Skeletal muscle satellite cell (primary cell): Measurements from ENCODE around the gene SUN1. TPM values are rescaled to one million over a fixed set of nuclear protein-coding genes. Genes with fewer than 3 reads are reported as not detected.

Experiments
- H3K27me3 ChIP-seq: 2 replicates; pipeline ENCODE4 v1.7.0; 2013; ENCODE audit warnings: low read length; ENCODE audit not compliant: control insufficient read depth, insufficient read depth
- H3K36me3 ChIP-seq: 2 replicates; pipeline ENCODE4 v1.7.0; 2013; ENCODE audit warnings: mild to moderate bottlenecking, control low read depth, low read length; ENCODE audit not compliant: insufficient read depth
- H3K4me1 ChIP-seq: 2 replicates; pipeline ENCODE4 v1.7.0; 2013; ENCODE audit warnings: low read length; ENCODE audit not compliant: control insufficient read depth, insufficient read depth
- H3K4me2 ChIP-seq: 2 replicates; pipeline ENCODE4 v1.7.0; 2013; ENCODE audit warnings: mild to moderate bottlenecking, low read length
- H3K4me3 ChIP-seq: 2 replicates; pipeline ENCODE4 v1.7.0; 2013; ENCODE audit warnings: low read length
- H3K9ac ChIP-seq: 2 replicates; pipeline ENCODE4 v1.7.0; 2013; ENCODE audit warnings: mild to moderate bottlenecking, low read depth, low read length, moderate library complexity
- H3K9me3 ChIP-seq: replicated peaks from 2 replicates; pipeline ENCODE4 v1.7.0; 2013; ENCODE audit warnings: mild to moderate bottlenecking, control low read depth, low read length
- total RNA-seq: library from RNA; depleted of rRNA; stranded (reverse); fragments of >200 nt; gene quantifications from 2 replicates; pipeline ENCODE4 v1.2.3, GENCODE V29; 2012; rRNA removed

SUN1 gene
- 91.3 and 91.5 TPM in 2 replicates for total RNA-seq

- Histone ChIP-seq H3K4me3 (peak within 1 kb of the TSS; percentile 53), H3K4me2 (peak within 1 kb of the TSS; percentile 78), H3K27me3 (no peaks in the 10 kb centered on the region), H3K36me3 (peaks cover 16% of the 10 kb centered on the region), H3K4me1 (peaks cover 36% of the 10 kb centered on the region), H3K9ac (peak within 1 kb of the TSS; percentile 85), H3K9me3 (no peaks in the 10 kb centered on the region)
Observed at GRCh38 chr7:832167-832967, at the start of gene SUN1. Gene SUN1 (plus strand): TSS chr7:832476. CDS start chr7:832525, 49 bp downstream.

- H3K4me2 ChIP-seq = no peak overlapping the region
- peaks cover 10% of the 10 kb centered on the region for H3K4me1 ChIP-seq
- H3K9me3 ChIP-seq = no peaks in the 10 kb centered on the region
- no peak overlapping the region for H3K4me3 ChIP-seq
- H3K27me3 ChIP-seq = no peaks in the 10 kb centered on the region
- no peak overlapping the region for H3K9ac ChIP-seq
- peaks cover 50% of the 10 kb centered on the region for H3K36me3 ChIP-seq
Observed at GRCh38 chr7:782718-783449, 49.4 kb upstream of the SUN1 start.

DNA sequence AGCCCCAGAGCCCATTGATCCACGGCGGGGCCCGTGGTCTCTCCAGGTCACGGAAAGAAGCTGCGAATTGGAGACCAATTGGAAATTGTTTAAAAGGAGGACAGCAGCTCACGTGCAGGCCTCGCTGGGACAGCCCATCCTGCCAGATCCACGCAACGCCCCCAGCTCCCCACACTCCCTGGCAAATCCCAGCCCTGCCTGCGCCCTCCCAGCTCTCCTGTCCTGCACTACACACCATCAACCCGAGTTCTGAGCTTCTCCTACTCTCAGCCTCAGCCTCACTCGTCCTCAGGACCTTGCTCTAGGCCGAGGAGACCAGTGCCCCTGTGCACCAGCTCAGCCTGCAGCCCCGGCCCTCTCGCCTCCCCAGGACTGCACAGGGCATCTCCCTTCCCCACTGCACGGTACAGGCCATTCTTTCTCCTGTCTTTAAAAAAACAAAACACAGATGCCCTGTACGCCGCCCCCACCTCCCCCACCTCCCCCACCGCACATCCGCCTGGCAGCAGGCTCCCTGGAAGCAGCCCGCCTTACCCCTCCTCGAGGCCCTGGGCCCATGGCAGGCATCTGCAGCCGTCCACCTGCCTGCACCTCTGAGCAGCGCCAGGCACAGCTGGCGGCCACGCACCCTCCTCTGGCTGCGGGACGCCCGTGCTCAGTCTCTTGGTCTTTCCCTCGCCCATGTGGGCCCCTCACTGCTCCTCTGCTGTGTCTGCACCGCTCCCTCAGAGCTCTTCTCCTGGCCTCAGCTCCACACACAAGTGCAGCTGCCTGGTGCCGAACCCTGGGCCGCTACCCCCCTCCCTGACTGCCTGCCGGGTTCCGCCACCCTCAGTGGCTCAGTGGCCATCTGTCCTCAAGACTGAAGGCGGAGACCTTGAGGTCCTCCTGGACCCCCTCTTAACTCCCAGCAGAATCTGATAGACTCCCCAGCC is 48.5 kb upstream of the SUN1 start:
- peaks cover 49% of the 10 kb centered on the region for H3K36me3 ChIP-seq
- peaks cover 8% of the 10 kb centered on the region for H3K4me1 ChIP-seq
- H3K4me3 ChIP-seq = no peak overlapping the region
- no peaks in the 10 kb centered on the region for H3K9me3 ChIP-seq
- no peak overlapping the region for H3K9ac ChIP-seq
- H3K27me3 ChIP-seq = no peaks in the 10 kb centered on the region
- no peak overlapping the region for H3K4me2 ChIP-seq

- H3K27me3 ChIP-seq = no peaks in the 10 kb centered on the region
- no peak overlapping the region for H3K4me3 ChIP-seq
- no peaks in the 10 kb centered on the region for H3K4me1 ChIP-seq
- H3K4me2 ChIP-seq = no peak overlapping the region
- peaks cover 43% of the 10 kb centered on the region for H3K36me3 ChIP-seq
- H3K9ac ChIP-seq = no peak overlapping the region
- no peaks in the 10 kb centered on the region for H3K9me3 ChIP-seq
Observed at GRCh38 chr7:784971-785370, 47.3 kb upstream of the SUN1 start.

- Histone ChIP-seq H3K36me3 (peaks cover 39% of the 10 kb centered on the region), H3K9me3 (no peaks in the 10 kb centered on the region), H3K4me3 (no peak overlapping the region), H3K9ac (no peak overlapping the region), H3K27me3 (no peaks in the 10 kb centered on the region), H3K4me1 (no peaks in the 10 kb centered on the region), H3K4me2 (no peak overlapping the region)
Observed at GRCh38 chr7:785416-785815, 46.9 kb upstream of the SUN1 start.

GRCh38 chr7:786472-787255 is 45.6 kb upstream of the SUN1 start:
- Histone ChIP-seq H3K27me3 (no peaks in the 10 kb centered on the region), H3K9me3 (no peaks in the 10 kb centered on the region), H3K4me3 (no peak overlapping the region), H3K36me3 (peaks cover 33% of the 10 kb centered on the region), H3K4me2 (no peak overlapping the region), H3K9ac (no peak overlapping the region), H3K4me1 (no peaks in the 10 kb centered on the region)

GRCh38 chr7:787332-788240 is 44.7 kb upstream of the SUN1 start:
- peaks cover 26% of the 10 kb centered on the region for H3K36me3 ChIP-seq
- H3K4me2 ChIP-seq = no peak overlapping the region
- H3K9me3 ChIP-seq = no peaks in the 10 kb centered on the region
- no peak overlapping the region for H3K4me3 ChIP-seq
- H3K4me1 ChIP-seq = no peaks in the 10 kb centered on the region
- H3K27me3 ChIP-seq = no peaks in the 10 kb centered on the region
- H3K9ac ChIP-seq = no peak overlapping the region

GRCh38 chr7:791519-791918 is 40.8 kb upstream of the SUN1 start:
- Histone ChIP-seq H3K36me3 (peaks cover 4% of the 10 kb centered on the region), H3K9me3 (no peaks in the 10 kb centered on the region), H3K4me1 (no peaks in the 10 kb centered on the region), H3K4me2 (no peak overlapping the region), H3K4me3 (no peak overlapping the region), H3K27me3 (no peaks in the 10 kb centered on the region), H3K9ac (no peak overlapping the region)

DNA sequence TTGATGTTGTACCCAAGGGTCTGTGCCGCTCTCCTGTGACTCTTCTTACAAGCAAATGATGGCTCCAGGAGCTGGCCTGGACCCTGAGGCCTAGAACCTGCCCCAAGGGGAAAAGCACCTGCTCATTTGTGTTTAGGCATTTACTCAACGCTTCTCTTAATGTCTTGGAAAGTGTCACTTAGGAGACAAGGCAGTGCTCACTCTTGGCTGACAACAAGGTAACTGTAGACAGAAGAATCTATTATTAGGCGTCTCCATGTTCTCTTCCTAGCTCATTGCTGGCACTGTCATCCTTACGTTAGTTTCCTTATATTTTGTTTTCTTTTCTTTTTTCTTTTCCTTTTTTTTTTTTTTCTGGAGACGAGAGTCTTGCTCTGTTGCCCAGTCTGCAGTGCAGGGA is 38.1 kb upstream of the SUN1 start:
- no peak overlapping the region for H3K4me2 ChIP-seq

GRCh38 chr7:794671-795329 is 37.5 kb upstream of the SUN1 start:
- H3K27me3 ChIP-seq = no peaks in the 10 kb centered on the region
- no peaks in the 10 kb centered on the region for H3K36me3 ChIP-seq
- H3K4me3 ChIP-seq = no peak overlapping the region
- no peak overlapping the region for H3K4me2 ChIP-seq
- no peaks in the 10 kb centered on the region for H3K9me3 ChIP-seq
- no peak overlapping the region for H3K9ac ChIP-seq
- H3K4me1 ChIP-seq = no peaks in the 10 kb centered on the region

More for the DNA sequence above, 38.1 kb upstream of the SUN1 start:
- Histone ChIP-seq H3K27me3 (no peaks in the 10 kb centered on the region), H3K4me3 (no peak overlapping the region), H3K4me1 (no peaks in the 10 kb centered on the region), H3K9me3 (no peaks in the 10 kb centered on the region), H3K9ac (no peak overlapping the region), H3K36me3 (no peaks in the 10 kb centered on the region)
